ENCODE measurements around the gene GGT6.

GRCh38 chr17:4530799-4531730 lies 29.3 kb downstream of the GGT6 start:
- TF ChIP-seq CTCF (conservative IDR thresholded peaks at IDR 0.05; ENCODE audit: low read depth, low read length) (no peak), EZH2 (IDR thresholded peaks at IDR 0.05; ENCODE audit: low read length, unreplicated experiment) (no peak), EZH2phosphoT487 (IDR thresholded peaks at IDR 0.05; ENCODE audit: borderline replicate concordance, low read length) (no peak)

Measured in PC-3 (cell line).